NCI-H2196 treated with DMSO at 0.1 percent for 48 hours (cell line): ENCODE results near the gene ARMC10.
A peak's percentile ranks its signal among the peaks of the same experiment; 100 is the strongest.
"Not testable (repeated sequence)": the region's sequence is repeated elsewhere in the genome, so short reads cannot be mapped to it uniquely, and the experiment has no call there.

Source experiments
- DNase-seq: peaks from one replicate; lab custom pipeline; 2025; ENCODE audit not compliant: unreplicated experiment; lab: John Stamatoyannopoulos, UW

Gene ARMC10

DNA sequence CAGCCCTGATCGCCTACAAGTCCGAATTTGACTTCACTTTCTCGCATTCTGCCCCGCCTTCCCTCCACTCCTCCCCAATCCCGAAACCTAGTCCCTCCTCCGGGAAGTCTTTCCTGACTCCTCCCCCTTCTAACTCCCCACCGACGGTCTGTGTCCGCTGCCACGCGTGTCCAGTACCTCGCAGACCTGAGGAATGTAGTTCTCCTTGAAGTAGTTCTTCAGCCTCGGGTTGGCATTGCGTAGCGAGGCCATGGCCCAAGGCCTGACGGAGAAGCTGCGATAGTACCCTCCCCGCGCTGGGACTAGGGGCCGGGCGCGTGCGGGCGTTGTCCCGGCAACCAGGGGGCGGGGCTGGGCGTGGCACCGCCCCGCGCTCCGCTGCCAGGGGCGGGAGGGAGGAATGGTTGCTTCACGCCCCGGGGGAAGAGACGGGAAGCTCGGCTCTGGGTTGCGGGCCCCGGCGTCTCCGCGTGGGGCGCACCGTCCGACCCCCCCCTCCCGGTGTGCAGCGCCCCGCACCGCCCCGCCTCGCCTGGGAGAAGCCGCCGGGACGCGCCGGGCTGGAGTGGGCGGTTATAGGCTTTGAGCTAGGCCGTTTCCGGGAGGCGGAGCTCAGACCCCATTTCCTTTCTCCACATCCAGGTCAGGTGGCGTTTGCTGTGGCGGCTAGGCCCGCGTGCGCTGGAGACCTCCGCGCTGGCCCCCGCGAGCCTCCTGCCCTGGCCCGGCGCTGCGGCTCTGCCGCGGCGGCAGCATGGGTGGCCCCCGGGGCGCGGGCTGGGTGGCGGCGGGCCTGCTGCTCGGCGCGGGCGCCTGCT is at the start of gene ARMC10, which contains the start of gene FBXL13:
ARMC10 (plus strand) TSS at position 622 of the 818 bp plus-strand sequence; CDS start at position 755, 133 bp downstream.
FBXL13 (minus strand) TSS at position 278 of the 818 bp plus-strand sequence.
- DNase-seq = peak; percentile 94

DNA sequence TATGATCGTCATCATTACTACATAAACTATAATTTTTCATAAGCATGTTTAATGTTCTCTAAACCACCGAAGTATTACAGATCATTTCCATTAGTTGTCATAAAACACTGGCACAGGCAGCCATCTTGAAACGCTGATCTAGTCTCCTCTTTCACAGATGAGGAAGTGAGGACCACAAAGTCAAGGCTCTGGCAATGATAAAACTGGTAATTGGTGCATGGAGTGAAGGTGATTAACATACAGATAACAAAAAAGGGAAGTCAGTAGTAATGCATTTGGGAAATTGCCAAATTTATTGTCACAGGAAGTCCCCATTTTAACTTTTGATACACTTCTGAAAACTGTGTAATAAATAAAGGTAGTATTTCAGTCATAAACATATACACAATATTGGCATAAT is 49.6 kb upstream of the ARMC10 start:
- no peak for DNase-seq

GRCh38 chr7:103031024-103031423 is 43.9 kb upstream of the ARMC10 start:
- no peak for DNase-seq

DNA sequence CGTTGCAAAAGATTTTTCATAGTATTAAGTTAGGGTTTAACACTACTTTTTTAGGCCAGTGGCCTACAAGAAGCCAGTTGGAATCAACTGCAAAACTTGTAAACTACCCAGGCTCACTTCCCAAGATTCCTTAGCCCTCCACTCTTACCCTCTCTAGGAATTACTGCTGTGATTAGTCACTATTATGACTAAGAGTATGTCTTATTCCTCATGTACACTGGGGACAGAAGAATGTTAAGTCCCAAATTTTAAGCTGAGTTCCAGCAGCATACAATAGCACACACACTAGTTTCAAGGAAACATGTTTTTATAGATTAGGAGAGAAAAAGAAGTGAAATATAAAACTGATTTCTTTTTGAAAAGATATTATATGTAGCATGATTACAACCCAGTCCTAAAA is 43.2 kb upstream of the ARMC10 start:
- no peak for DNase-seq

DNA sequence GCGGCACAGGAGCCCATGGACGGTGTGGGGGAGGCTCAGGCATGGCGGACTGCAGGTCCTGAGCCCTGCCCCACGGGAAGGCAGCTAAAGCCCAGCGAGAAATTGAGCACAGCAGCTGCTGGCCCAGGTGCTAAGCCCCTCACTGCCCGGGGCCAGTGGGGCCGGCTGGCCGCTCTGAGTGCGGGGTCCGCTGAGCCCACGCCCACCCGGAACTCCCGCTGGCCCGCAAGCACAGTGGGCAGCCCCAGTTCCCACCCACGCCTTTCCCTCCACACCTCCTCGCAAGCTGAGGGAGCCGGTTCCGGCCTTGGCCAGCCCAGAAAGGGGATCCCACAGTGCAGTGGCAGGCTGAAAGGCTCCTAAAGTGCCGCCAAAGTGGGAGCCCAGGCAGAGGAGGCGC is 40.6 kb upstream of the ARMC10 start:
- not testable (repeated sequence) for DNase-seq

GRCh38 chr7:103037476-103037822 is 37.5 kb upstream of the ARMC10 start:
- DNase-seq = no peak

DNA sequence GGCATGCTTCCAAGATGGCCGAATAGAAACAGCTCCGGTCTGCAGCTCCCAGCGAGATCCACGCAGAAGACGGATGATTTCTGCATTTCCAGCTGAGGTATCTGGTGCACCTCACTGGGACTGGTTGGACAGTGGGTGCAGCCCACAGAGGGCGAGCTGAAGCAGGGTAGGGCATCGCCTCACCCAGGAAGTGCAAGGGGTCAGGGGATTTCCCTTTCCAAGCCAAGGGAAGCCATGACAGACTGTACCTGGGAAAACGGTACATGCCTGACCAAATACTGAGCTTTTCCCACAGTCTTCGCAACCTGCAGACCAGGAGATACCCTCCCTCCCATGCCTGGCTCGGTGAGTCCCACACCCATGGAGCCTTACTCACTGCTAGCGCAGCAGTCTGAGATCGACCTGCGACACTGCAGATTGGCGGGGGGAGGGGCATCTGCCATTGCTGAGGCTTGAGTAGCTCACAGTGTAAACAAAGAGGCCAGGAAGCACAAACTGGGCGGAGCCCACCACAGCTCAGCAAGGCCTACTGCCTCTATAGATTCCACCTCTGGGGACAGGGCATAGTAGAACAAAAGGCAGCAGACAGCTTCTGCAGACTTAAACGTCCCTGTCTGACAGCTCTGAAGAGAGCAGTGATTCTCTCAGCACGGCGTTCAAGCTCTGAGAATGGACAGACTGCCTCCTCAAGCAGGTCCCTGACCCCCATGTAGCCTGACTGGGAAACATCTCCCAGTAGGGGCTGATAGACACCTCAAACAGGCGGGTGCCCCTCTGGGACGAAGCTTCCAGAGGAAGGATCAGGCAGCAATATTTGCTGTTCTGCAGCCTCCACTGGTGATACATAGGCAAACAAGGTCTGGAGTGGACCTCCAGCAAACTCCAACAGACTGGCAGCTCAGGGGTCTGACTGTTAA is 36.9 kb upstream of the ARMC10 start:
- DNase-seq = not testable (repeated sequence)

- DNase-seq = not testable (repeated sequence)
These were observed 33.1 kb upstream of the ARMC10 start for GRCh38 chr7:103041815-103042214.

DNA sequence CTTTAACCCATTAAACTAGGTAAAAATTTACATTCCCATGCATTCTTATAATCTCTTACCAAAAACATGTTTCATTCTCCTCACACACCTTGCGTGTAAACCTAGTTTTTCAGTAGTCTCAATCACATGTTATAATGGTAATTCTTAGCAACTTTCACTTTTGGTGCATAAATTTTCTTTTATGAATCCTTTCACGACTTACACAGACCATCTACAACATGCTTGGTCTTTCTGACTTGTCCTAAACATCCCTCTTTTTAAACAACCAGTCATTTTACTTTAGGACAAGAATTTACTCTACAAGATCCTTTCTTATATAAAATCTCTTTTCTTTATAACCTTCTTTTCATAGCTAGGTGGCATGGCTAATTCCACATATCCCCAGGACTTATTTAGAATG is 26.1 kb upstream of the ARMC10 start:
- DNase-seq = no peak

DNA sequence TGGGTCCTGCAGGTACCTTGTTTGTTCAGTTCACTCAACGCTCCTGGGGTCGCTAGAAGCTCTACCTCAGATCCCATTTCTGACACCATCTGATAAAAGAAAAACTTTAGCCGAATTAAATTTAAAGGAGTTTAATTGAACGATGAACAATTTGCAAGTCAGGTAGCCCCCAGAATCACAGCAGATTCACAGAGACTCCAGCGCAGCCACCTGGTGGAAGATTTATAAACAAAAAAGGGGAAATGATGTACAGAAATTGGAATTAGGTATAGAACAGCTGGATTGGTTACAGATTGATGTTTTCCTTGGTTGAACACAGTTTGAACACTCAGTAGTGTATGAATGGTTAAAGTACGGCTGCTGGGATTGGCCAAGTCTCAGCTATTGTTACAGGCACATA is 23.4 kb upstream of the ARMC10 start:
- no peak for DNase-seq

DNA sequence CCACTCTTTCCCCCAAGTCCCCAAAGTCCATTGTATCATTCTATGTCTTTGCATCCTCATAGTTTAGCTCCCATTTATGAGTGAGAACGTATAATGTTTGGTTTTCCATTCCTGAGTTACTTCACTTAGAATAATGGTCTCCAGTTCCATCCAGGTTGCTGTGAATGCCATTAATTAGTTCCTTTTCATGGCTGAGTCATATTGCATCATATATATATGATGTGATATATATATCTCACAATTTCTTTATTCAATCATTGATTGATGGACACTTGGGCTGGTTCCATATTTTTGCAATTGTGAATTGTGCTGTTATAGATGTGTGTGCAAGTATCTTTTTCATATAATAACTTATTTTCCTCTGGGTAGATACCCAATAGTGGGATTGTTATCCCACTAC is 18.9 kb upstream of the ARMC10 start:
- DNase-seq = not testable (repeated sequence)

DNA sequence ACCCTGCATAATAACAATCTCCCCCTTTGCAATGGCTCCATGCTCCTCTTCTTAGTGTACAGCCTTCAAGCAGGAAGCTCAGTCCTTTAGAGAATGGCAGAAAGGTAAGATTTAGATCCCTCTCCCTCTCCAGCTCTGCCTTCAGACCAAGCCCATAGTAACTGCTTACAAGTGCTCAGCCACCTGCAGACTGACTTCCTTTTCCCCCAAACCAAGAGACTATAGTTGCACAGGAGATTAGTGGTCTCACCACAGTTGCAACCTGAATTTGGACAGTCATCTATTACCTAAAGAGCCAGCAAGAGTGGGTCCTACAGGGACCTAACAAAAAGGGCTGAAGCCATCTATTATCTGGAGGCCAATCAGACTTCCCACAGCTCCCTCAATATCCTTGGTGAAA is 16.8 kb upstream of the ARMC10 start:
- no peak for DNase-seq

- no peak for DNase-seq
These were observed 15.5 kb upstream of the ARMC10 start for GRCh38 chr7:103059471-103059870.

DNA sequence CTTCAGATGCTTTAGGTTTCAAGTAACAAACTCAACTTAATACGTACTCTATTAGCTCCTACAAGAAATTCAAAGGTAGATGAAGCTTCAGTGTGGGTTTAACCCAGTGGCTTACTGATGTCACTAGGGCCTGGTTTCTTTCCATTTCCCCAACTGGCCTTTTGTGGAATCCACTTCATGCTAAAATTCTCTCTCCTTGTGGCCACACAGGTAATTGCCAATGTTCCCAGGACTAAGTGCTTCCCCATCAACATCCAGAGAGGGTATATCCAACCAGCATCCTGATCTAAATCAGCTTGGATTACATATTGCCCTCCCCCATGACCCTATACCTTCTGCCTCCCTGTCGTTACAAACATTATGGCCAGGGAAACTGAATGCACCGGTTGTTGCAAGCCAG is 11.0 kb upstream of the ARMC10 start:
- DNase-seq = no peak

GRCh38 chr7:103065667-103066066 is 9.3 kb upstream of the ARMC10 start:
- DNase-seq = no peak

GRCh38 chr7:103068414-103069403 is 6.2 kb upstream of the ARMC10 start:
- no peak for DNase-seq

DNA sequence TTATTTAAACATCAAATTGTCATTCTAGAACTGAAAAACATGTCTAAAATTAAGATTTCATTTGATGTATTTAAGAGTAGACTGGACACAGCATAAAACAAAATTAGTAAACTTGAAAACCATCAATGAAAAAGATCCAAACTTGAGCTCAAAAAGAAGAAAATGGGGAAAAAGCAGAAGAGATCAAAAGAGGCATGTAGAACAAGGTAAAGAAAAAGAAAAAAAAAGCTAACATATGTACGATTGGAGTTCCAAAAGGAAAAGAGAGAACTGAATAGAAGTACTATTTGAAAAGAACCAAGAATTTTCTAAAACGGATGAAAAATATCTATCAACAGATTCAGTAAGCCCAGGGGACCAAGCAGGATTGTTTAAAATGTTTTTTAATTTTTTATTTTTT is 3.9 kb upstream of the ARMC10 start:
- DNase-seq = no peak

- no peak for DNase-seq
These were observed 886 bp upstream of the ARMC10 start for GRCh38 chr7:103073989-103074518.

DNA sequence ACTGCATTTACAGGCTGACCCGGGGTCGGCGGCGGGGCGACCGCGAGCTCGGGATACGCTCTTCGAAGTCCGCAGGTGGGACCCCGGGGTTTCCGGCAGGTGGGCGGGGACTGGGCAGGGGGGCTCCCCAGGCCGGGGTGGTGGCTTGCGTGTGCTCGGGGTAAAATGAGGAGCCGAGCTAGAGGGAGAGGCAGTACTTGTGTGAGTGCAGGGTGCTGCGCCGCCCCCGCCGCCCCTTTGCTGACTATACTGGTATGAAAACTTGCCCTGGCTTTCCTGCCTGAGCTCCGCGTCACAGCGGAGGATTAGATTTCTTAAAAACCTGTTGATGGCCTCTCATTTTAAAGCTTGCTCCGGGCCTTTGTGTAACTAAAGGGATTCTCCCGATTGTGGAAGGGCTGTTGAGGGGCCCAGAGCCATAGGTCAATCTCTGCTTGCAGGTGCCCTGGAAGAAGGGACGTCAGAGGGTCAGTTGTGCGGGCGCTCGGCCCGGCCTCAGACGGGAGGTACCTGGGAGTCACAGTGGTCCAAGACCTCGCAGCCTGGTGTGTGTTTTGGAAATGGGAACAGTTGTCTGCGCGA is 488 bp downstream of the ARMC10 start:
- DNase-seq = peak; percentile 4

- DNase-seq = no peak
These were observed 1.8 kb downstream of the ARMC10 start for GRCh38 chr7:103076764-103077163.
